Loucy (cell line): ENCODE data around the gene CGA.

Experiments used
- EZH2phosphoT487 ChIP-seq: fragments of 200-600 bp; IDR thresholded peaks from 2 replicates; pipeline ENCODE4 v1.6.1; 2018; ENCODE audit warnings: antibody characterized with exemption, mild to moderate bottlenecking, moderate library complexity, borderline replicate concordance
- TF ChIP-seq, protein P1 (sequence below): fragments of 200-600 bp; sonication (generic); conservative IDR thresholded peaks from 2 replicates; pipeline ENCODE4 v1.5.1; 2014; ENCODE audit warnings: mild to moderate bottlenecking, antibody characterized with exemption, low read length

- TF ChIP-seq, protein P1, sequence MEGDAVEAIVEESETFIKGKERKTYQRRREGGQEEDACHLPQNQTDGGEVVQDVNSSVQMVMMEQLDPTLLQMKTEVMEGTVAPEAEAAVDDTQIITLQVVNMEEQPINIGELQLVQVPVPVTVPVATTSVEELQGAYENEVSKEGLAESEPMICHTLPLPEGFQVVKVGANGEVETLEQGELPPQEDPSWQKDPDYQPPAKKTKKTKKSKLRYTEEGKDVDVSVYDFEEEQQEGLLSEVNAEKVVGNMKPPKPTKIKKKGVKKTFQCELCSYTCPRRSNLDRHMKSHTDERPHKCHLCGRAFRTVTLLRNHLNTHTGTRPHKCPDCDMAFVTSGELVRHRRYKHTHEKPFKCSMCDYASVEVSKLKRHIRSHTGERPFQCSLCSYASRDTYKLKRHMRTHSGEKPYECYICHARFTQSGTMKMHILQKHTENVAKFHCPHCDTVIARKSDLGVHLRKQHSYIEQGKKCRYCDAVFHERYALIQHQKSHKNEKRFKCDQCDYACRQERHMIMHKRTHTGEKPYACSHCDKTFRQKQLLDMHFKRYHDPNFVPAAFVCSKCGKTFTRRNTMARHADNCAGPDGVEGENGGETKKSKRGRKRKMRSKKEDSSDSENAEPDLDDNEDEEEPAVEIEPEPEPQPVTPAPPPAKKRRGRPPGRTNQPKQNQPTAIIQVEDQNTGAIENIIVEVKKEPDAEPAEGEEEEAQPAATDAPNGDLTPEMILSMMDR = no peak
- TF ChIP-seq EZH2phosphoT487 = no peak
These were observed 24.2 kb downstream of the CGA start for GRCh38 chr6:87070741-87071140.
